SIG-M5 treated with dmso at 0.1 percent for 504 hours (cell line): Measurements from ENCODE around the gene UTP4.

Experiments
- DNase-seq: peaks from one replicate; lab custom pipeline; 2025; ENCODE audit not compliant: unreplicated experiment; lab: John Stamatoyannopoulos, UW

UTP4 gene

GRCh38 chr16:69204172-69204571, 71.7 kb downstream of the UTP4 start:
- DNase-seq, result no peak

- DNase-seq, result no peak
These were observed 77.3 kb downstream of the UTP4 start for GRCh38 chr16:69209735-69210134.

GRCh38 chr16:69217433-69217832, 85.0 kb downstream of the UTP4 start:
- no peak for DNase-seq
